HG02938 (cell line): Measurements from ENCODE around the gene AJUBA.
"Not testable (repeated sequence)": the region's sequence is repeated elsewhere in the genome, so short reads cannot be mapped to it uniquely, and the experiment has no call there.

Source experiments
- ATAC-seq: cut with Tn5 transposase; IDR thresholded peaks from one replicate; pipeline ENCODE4 v1.9.1; 2021; ENCODE audit warnings: mild to moderate bottlenecking, moderate library complexity; ENCODE audit not compliant: unreplicated experiment

AJUBA gene

GRCh38 chr14:23006544-23007419 lies 24.4 kb upstream of the AJUBA start:
- peak; percentile 97 for ATAC-seq

DNA sequence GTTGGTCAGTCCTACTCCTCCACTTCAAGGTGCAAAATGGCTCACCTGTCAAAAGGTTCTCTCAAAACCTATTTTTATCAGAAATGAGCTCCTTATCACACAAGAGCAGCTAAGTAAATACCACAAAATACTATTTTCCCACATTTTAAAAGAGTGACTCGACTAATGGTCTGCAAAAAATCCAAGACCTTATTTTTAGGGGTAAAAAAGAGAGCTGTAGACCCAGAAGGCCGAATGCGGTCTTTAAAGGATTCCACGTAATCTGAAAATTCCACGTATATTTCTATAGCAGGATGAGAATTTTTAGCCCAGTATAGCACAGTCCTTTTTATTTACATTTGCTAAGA lies 23.8 kb upstream of the AJUBA start:
- ATAC-seq = no peak

- ATAC-seq = no peak
Measured at GRCh38 chr14:23005451-23006187, 23.3 kb upstream of the AJUBA start.

GRCh38 chr14:23004274-23004673 lies 21.9 kb upstream of the AJUBA start:
- not testable (repeated sequence) for ATAC-seq

GRCh38 chr14:23002592-23002991 lies 20.2 kb upstream of the AJUBA start:
- no peak for ATAC-seq

DNA sequence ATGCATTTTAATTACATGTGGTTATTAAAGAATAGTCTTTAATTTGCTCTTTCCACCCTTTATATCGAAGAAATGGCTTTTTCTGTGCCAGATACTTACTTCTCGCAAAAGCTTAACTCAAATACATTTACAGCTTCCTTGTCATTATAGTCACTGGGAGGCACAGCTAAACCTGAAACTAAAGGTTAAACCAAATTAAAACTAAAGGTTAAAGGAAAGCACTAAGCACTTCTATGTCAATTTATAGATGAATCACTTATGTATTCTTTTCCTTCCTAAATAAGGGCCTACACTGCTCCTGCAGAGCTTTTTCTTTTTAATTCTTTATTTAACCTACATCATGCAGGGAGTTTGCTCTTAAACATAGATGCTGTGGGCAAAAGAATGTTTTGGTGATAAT lies 18.5 kb upstream of the AJUBA start:
- ATAC-seq = no peak

DNA sequence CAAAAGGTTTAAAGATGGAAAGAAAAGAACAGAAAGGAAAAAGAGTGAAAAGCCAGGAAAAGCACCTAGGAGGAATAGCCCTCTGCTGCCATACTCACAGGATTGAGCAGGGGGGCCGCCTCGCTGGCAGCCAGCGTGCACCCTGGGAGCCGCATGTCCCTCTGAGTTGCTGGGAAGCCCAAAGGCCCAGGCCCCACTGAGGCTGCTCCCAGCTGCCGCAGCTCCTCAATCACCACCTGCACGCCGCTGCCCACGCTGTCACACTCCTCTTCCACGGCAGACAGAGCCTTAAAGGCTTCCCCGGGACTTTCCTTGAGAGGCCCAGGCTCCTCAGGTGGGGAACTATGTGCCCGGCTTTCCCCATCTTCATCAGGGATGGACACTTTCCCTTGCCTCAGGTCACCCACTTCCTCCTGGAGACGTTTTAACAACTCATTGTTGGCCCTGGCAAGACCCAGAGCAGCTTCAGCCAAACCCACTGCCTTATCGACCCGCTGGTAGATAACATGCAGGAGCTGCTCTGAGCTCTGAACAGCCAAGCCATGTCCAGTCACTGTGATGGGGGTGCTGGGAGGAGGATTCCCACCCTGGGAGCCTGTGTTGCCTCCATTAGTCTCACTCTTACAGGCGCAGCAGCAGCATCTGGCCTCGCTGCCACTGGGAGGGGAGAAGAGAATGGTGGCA lies 16.1 kb upstream of the AJUBA start:
- no peak for ATAC-seq

- ATAC-seq = no peak
Measured at GRCh38 chr14:22997676-22998323, 15.4 kb upstream of the AJUBA start.

DNA sequence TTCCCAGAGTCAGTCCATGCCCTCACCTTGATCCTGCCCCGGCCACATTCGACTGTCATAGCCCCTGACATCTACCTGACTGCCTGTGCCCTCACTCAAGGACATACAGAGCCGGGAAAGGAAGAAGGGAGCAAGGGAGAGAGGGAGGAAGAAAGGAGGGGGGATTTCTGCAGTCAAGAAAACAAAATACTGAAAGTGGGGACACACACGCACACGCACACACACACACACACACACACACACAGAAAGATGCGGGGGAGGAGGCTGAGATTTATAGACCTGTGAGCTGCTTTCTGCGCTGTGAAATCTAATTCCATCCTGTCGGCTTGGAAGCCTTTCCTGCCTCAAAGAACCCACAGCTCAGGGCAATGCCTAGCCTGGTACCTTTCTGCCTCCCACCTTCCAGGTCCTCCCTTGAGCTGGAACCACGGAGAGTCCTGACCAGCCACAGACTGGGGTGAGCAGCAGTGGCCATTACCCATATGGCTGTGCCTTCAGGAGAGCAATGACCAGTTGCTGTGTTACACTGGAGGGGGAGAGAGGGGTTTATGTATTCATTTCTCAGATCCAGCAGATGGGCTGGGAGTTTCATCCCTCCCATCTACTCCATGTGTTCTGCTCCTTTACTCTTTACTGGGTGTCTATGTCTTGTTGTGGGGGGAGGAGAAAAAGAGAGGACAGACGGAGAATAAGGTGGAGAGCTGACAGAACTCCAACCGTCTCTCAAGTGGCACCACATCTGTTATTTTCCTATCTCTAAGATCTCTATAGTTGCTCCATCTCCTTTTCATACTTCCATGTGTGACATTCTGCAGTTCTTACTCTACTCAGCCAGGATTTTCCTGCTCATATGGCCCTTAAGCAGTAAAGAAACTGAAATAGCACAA lies 14.7 kb upstream of the AJUBA start:
- ATAC-seq = no peak

GRCh38 chr14:22995889-22996625 lies 13.7 kb upstream of the AJUBA start:
- ATAC-seq = no peak

DNA sequence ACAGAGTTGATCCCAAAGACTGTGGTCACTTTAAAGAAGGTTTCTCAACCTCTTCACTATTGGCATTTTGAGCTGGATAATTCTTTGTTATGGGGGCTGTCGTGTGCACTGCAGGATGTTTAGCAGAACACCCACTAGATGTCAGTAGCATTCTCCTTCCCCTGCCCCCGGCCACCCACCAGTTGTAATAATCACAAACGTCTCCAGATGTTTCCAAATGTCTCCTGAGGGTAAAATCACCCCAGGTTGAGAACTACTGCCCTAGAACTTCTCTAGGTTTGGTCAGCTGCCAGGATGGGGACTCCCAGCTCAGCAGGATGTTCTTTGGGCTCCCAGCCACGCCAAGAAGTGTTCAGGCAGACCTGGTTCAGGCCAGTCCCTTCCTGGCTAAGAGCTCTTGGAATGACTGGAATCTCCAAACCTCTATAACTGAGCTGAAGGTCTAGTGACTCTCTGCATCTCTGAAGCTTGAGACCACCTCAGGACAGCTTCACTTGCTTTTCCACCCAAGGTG lies 12.5 kb upstream of the AJUBA start:
- no peak for ATAC-seq

- ATAC-seq = no peak
Measured at GRCh38 chr14:22993517-22993916, 11.2 kb upstream of the AJUBA start.

DNA sequence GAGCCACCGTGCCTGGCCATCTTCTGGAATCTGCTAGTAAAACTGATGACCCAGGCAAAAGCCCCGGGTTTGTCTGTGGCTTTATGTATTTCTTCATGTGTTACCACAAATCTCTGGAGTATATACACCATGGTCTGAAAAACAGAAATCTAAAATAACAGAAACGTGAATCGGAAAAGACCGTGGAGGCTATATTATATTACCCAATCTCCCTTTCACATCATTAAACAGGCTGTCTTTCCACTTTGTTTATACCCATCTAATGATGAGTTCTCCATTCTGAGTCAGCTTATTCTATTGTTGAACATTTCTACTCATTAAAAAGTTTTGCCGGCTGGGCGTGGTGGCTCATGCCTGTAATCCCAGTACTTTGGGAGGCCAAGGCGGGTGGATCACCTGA lies 9.5 kb upstream of the AJUBA start:
- ATAC-seq = no peak

- no peak for ATAC-seq
Measured at GRCh38 chr14:22987291-22987690, 4.9 kb upstream of the AJUBA start.

DNA sequence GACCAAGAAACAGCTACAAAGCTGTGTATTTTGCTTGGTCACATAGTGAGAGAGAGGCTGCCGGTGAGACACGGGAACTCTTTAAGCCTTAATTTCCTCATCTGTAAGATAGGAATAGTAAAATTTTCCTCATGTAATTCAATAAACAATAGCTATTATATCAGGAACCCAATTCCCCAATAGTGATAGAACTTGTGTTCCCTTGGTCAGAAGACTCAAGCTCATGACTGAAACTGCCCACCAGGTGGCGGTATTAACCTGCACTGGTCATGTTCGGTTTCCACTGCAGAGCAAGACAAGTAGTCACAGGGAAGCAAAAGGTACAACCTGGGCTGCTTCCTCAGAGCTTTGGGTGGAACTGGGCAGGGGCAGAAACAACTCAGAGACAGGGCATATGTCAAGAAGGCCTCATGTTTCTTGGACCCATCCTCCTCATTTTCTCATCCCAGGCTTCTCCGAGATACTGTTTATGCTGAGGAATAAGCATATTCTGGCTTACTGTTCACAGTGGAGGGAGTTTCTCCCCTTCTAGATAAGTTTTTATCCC lies 4.2 kb upstream of the AJUBA start:
- no peak for ATAC-seq

- no peak for ATAC-seq
Measured at GRCh38 chr14:22985894-22986507, 3.6 kb upstream of the AJUBA start.

- ATAC-seq = no peak
Measured at GRCh38 chr14:22984959-22985658, 2.8 kb upstream of the AJUBA start.

- no peak for ATAC-seq
Measured at GRCh38 chr14:22981876-22982476, 375 bp downstream of the AJUBA start.
